Measurements from ENCODE around the gene STX8. TPM values are rescaled to one million over a fixed set of nuclear protein-coding genes. Genes with fewer than 3 reads are reported as not detected.

STX8 gene
- total and polyA plus RNA-seq, 4 donors: 14.7 to 39.5 (median 28.7) TPM

GRCh38 chr17:9217151-9218056, 358.2 kb downstream of the STX8 start:
- H3K4me3 ChIP-seq (ENCODE audit: low read depth in 1 of 3, low read length in 3 of 3): no peak overlapping the region
- H3K36me3 ChIP-seq (ENCODE audit: control insufficient read depth in 4 of 4, insufficient read depth in 3 of 4, low read depth in 1 of 4, low read length in 3 of 4): peaks cover 0 to 4% (median 2%) of the 10 kb centered on the region in 4 donors
- DNase-seq (ENCODE audit: low spot score): no peak
- H3K9ac ChIP-seq (ENCODE audit: low read depth in 1 of 2, low read length in 2 of 2): no peak overlapping the region
- no peak overlapping the region for H3K27ac ChIP-seq (ENCODE audit: low read depth in 1 of 2, low read length in 2 of 2)
- H3K27me3 ChIP-seq (ENCODE audit: control insufficient read depth in 4 of 4, insufficient read depth in 4 of 4, low read length in 3 of 4): no peaks in the 10 kb centered on the region
- H3K4me1 ChIP-seq (ENCODE audit: control insufficient read depth in 4 of 4, insufficient read depth in 4 of 4, low read length in 3 of 4): no peaks in the 10 kb centered on the region
- 73% methylated on average over 5 of the region's 5 CpGs for WGBS
- TF ChIP-seq GABPA (IDR thresholded peaks at IDR 0.05 in 1 of 2, conservative IDR thresholded peaks at IDR 0.05 in 1 of 2) (no peak), HNF4G (IDR thresholded peaks at IDR 0.05) (no peak), TAF1 (conservative IDR thresholded peaks at IDR 0.05) (no peak), EGR1 (IDR thresholded peaks at IDR 0.05; ENCODE audit: low read depth in 2 of 2) (no peak), ATF3 (IDR thresholded peaks at IDR 0.05) (no peak), HNF4A (conservative IDR thresholded peaks at IDR 0.05) (no peak), FOXA2 (IDR thresholded peaks at IDR 0.05) (no peak), MAX (IDR thresholded peaks at IDR 0.05) (no peak), RXRA (IDR thresholded peaks at IDR 0.05) (no peak), YY1 (IDR thresholded peaks at IDR 0.05) (no peak), NR2F2 (IDR thresholded peaks at IDR 0.05) (no peak), FOXA1 (IDR thresholded peaks at IDR 0.05) (no peak)
- TF ChIP-seq, protein P1, sequence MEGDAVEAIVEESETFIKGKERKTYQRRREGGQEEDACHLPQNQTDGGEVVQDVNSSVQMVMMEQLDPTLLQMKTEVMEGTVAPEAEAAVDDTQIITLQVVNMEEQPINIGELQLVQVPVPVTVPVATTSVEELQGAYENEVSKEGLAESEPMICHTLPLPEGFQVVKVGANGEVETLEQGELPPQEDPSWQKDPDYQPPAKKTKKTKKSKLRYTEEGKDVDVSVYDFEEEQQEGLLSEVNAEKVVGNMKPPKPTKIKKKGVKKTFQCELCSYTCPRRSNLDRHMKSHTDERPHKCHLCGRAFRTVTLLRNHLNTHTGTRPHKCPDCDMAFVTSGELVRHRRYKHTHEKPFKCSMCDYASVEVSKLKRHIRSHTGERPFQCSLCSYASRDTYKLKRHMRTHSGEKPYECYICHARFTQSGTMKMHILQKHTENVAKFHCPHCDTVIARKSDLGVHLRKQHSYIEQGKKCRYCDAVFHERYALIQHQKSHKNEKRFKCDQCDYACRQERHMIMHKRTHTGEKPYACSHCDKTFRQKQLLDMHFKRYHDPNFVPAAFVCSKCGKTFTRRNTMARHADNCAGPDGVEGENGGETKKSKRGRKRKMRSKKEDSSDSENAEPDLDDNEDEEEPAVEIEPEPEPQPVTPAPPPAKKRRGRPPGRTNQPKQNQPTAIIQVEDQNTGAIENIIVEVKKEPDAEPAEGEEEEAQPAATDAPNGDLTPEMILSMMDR (IDR thresholded peaks at IDR 0.05; ENCODE audit: low read depth, low read length, missing input control): no peak
- TF ChIP-seq, protein P2, sequence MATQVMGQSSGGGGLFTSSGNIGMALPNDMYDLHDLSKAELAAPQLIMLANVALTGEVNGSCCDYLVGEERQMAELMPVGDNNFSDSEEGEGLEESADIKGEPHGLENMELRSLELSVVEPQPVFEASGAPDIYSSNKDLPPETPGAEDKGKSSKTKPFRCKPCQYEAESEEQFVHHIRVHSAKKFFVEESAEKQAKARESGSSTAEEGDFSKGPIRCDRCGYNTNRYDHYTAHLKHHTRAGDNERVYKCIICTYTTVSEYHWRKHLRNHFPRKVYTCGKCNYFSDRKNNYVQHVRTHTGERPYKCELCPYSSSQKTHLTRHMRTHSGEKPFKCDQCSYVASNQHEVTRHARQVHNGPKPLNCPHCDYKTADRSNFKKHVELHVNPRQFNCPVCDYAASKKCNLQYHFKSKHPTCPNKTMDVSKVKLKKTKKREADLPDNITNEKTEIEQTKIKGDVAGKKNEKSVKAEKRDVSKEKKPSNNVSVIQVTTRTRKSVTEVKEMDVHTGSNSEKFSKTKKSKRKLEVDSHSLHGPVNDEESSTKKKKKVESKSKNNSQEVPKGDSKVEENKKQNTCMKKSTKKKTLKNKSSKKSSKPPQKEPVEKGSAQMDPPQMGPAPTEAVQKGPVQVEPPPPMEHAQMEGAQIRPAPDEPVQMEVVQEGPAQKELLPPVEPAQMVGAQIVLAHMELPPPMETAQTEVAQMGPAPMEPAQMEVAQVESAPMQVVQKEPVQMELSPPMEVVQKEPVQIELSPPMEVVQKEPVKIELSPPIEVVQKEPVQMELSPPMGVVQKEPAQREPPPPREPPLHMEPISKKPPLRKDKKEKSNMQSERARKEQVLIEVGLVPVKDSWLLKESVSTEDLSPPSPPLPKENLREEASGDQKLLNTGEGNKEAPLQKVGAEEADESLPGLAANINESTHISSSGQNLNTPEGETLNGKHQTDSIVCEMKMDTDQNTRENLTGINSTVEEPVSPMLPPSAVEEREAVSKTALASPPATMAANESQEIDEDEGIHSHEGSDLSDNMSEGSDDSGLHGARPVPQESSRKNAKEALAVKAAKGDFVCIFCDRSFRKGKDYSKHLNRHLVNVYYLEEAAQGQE (IDR thresholded peaks at IDR 0.05): no peak
- peaks cover 0 to 11% (median under 1%) of the 10 kb centered on the region in 4 donors for H3K9me3 ChIP-seq (ENCODE audit: control insufficient read depth in 4 of 4, low read length in 3 of 4)

- Histone ChIP-seq H3K36me3 (ENCODE audit: control insufficient read depth in 4 of 4, insufficient read depth in 3 of 4, low read depth in 1 of 4, low read length in 3 of 4) (no peaks in the 10 kb centered on the region), H3K9ac (ENCODE audit: low read depth in 1 of 2, low read length in 2 of 2) (no peak overlapping the region), H3K9me3 (ENCODE audit: control insufficient read depth in 4 of 4, low read length in 3 of 4) (peaks cover 0 to 11% (median under 1%) of the 10 kb centered on the region in 4 donors), H3K27ac (ENCODE audit: low read depth in 1 of 2, low read length in 2 of 2) (no peak overlapping the region), H3K4me1 (ENCODE audit: control insufficient read depth in 4 of 4, insufficient read depth in 4 of 4, low read length in 3 of 4) (no peaks in the 10 kb centered on the region), H3K4me3 (ENCODE audit: low read depth in 1 of 3, low read length in 3 of 3) (no peak overlapping the region), H3K27me3 (ENCODE audit: control insufficient read depth in 4 of 4, insufficient read depth in 4 of 4, low read length in 3 of 4) (no peaks in the 10 kb centered on the region)
- no peak for DNase-seq (ENCODE audit: low spot score)
- TF ChIP-seq EGR1 (IDR thresholded peaks at IDR 0.05; ENCODE audit: low read depth in 2 of 2): no peak
- no peak for TF ChIP-seq ATF3 (IDR thresholded peaks at IDR 0.05)
- no peak for TF ChIP-seq JUND (IDR thresholded peaks at IDR 0.05)
- no peak for TF ChIP-seq TAF1 (conservative IDR thresholded peaks at IDR 0.05)
- no peak for TF ChIP-seq FOXA2 (IDR thresholded peaks at IDR 0.05)
- no peak for TF ChIP-seq FOXA1 (IDR thresholded peaks at IDR 0.05)
- no peak for TF ChIP-seq HNF4G (IDR thresholded peaks at IDR 0.05)
- TF ChIP-seq MAX (IDR thresholded peaks at IDR 0.05): no peak
- TF ChIP-seq SP1 (IDR thresholded peaks at IDR 0.05): no peak
- no peak for TF ChIP-seq RXRA (IDR thresholded peaks at IDR 0.05)
- TF ChIP-seq, protein P2 (IDR thresholded peaks at IDR 0.05): no peak
- no peak for TF ChIP-seq RAD21 (IDR thresholded peaks at IDR 0.05)
- no peak for TF ChIP-seq HNF4A (conservative IDR thresholded peaks at IDR 0.05)
- TF ChIP-seq, protein P1 (IDR thresholded peaks at IDR 0.05; ENCODE audit: low read depth, low read length, missing input control): no peak
Measured at GRCh38 chr17:9215465-9215864, 360.2 kb downstream of the STX8 start.

All from liver (tissue), 9 donors.